SK-N-SH (cell line): ENCODE results near the gene EVC.

ENCODE experiments used
- CHD2 ChIP-seq: fragments of 150-350 bp; IDR thresholded peaks from 2 replicates; pipeline ENCODE4 v1.6.1; 2018; ENCODE audit warnings: low read length; ENCODE audit not compliant: partially characterized antibody
- CTCF ChIP-seq: fragments of 200-600 bp; sonication (generic); IDR thresholded peaks from 2 replicates; pipeline ENCODE4 v1.6.1; 2017; ENCODE audit warnings: antibody characterized with exemption, mild to moderate bottlenecking, moderate library complexity
- RFX5 ChIP-seq: IDR thresholded peaks from 2 replicates; pipeline ENCODE4 v1.6.1; 2012; ENCODE audit warnings: mild to moderate bottlenecking, improper control_type of control experiment, low read length
- TF ChIP-seq, protein P1 (sequence below): IDR thresholded peaks from 2 replicates; pipeline ENCODE4 v1.4.0; 2012; ENCODE audit warnings: low read depth

DNA sequence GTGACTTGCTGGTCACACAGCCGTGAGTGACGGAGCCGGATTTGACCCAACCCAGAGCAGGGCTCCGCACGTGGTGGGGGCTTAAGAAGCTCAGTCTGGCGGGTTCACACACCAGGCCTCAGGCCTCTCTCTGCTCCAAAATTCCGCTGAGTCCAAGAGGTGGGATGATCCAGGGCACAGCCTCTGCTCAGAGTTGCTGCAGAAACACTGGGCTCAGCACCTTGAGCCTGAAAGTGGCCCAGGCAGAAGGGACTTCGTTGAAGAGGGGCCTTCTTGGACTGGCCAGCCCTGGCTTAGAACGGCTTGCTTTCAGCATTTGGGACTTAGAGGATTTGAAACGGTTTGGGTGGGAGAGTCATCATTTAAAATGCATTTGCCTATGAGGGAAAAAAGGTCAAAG, 21.2 kb downstream of the EVC start:
- TF ChIP-seq CTCF (no peak), CHD2 (no peak), RFX5 (no peak)
- TF ChIP-seq, protein P1, sequence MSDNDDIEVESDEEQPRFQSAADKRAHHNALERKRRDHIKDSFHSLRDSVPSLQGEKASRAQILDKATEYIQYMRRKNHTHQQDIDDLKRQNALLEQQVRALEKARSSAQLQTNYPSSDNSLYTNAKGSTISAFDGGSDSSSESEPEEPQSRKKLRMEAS: no peak
